Vagina (tissue), 2 donors: ENCODE measurements around the gene CNTNAP4. TPM values are rescaled to one million over a fixed set of nuclear protein-coding genes. Genes with fewer than 3 reads are reported as not detected.

Source experiments
- DNase-seq, 2 donors: peaks; one replicate each; pipeline ENCODE4 v3.0.0-alpha.2; 2017; ENCODE audit errors: extremely low spot score in 2 of 2
- H3K27ac ChIP-seq: fragments of 200-600 bp; sonication (generic); one replicate; pipeline ENCODE4 v1.5.1; 2019
- H3K27me3 ChIP-seq: fragments of 200-600 bp; sonication (generic); one replicate; pipeline ENCODE4 v1.5.1; 2019
- H3K36me3 ChIP-seq, 2 donors: fragments of 200-600 bp; sonication (generic); one replicate each; pipeline ENCODE4 v1.5.1; 2017 to 2019
- H3K4me1 ChIP-seq: fragments of 200-600 bp; sonication (generic); one replicate; pipeline ENCODE4 v1.5.1; 2019
- H3K4me3 ChIP-seq, 2 donors: fragments of 200-600 bp; sonication (generic); 1 replicate in 1 of 2; 2 replicates in 1 of 2; pipeline ENCODE4 v1.5.1; 2016 to 2019
- H3K9me3 ChIP-seq: fragments of 200-600 bp; sonication (generic); one replicate; pipeline ENCODE4 v1.5.1; 2019
- CTCF ChIP-seq, 3 experiments: fragments of 450-650 bp in 2 of 3; fragments of 200-600 bp in 1 of 3; sonication (generic) in 1 of 3; IDR thresholded peaks; one replicate each; pipeline ENCODE4 v1.5.1; 2017 to 2019; ENCODE audit warnings: antibody characterized with exemption in 3 of 3, mild to moderate bottlenecking in 2 of 3, moderate library complexity in 2 of 3
- POLR2A ChIP-seq, 2 donors: fragments of 450-650 bp; IDR thresholded peaks; one replicate each; pipeline ENCODE4 v1.6.1; 2017; ENCODE audit warnings: antibody characterized with exemption in 2 of 2, mild to moderate bottlenecking in 2 of 2, moderate library complexity in 2 of 2
- POLR2AphosphoS5 ChIP-seq, 2 donors: sonication (generic); formaldehyde crosslinking; IDR thresholded peaks; one replicate each; pipeline ENCODE4 v1.9.0; 2017; ENCODE audit warnings: antibody characterized with exemption in 2 of 2, mild to moderate bottlenecking in 2 of 2, low read depth in 1 of 2; ENCODE audit not compliant: insufficient read depth in 1 of 2
- intact Hi-C: fragments of 100-400 bp; cut with DNase I; formaldehyde crosslinking; loops from one replicate; pipeline ENCODE4 v1.15.1; 2023
- total RNA-seq: library from RNA; depleted of rRNA; stranded (reverse); fragments of >200 nt; gene quantifications from one replicate; pipeline ENCODE4 v1.2.3, GENCODE V29; 2016

The CNTNAP4 gene
- 1.7 TPM for total RNA-seq

- Histone ChIP-seq H3K27me3 (no peaks in the 10 kb centered on the region), H3K4me1 (no peaks in the 10 kb centered on the region), H3K36me3 (no peaks in the 10 kb centered on the region), H3K27ac (no peak within 1 kb of the TSS), H3K4me3 (no peak within 1 kb of the TSS), H3K9me3 (no peaks in the 10 kb centered on the region)
- no peak for DNase-seq
- TF ChIP-seq POLR2A (IDR thresholded peaks at IDR 0.05) (no peak), CTCF (IDR thresholded peaks at IDR 0.05) (no peak), POLR2AphosphoS5 (IDR thresholded peaks at IDR 0.05; ENCODE audit: insufficient read depth in 1 of 2, low read depth in 1 of 2) (no peak)
- intact Hi-C loops, result no loop called here
Measured at GRCh38 chr16:76276745-76277438, at the start of gene CNTNAP4. CNTNAP4 (plus strand) TSS chr16:76277401; CDS start chr16:76277663, 262 bp downstream.

- Histone ChIP-seq H3K27me3 (no peaks in the 10 kb centered on the region), H3K9me3 (no peaks in the 10 kb centered on the region), H3K4me1 (no peaks in the 10 kb centered on the region), H3K36me3 (no peaks in the 10 kb centered on the region), H3K4me3 (no peak overlapping the region), H3K27ac (no peak overlapping the region)
- intact Hi-C loops, result no loop called here
- DNase-seq, result no peak
- no peak for TF ChIP-seq POLR2AphosphoS5 (IDR thresholded peaks at IDR 0.05; ENCODE audit: insufficient read depth in 1 of 2, low read depth in 1 of 2)
- TF ChIP-seq POLR2A (IDR thresholded peaks at IDR 0.05), result no peak
- TF ChIP-seq CTCF (IDR thresholded peaks at IDR 0.05), result no peak
Measured at GRCh38 chr16:76228546-76229146, 48.6 kb upstream of the CNTNAP4 start.

GRCh38 chr16:76232704-76233103 lies 44.5 kb upstream of the CNTNAP4 start:
- Histone ChIP-seq H3K4me1 (no peaks in the 10 kb centered on the region), H3K36me3 (no peaks in the 10 kb centered on the region), H3K27ac (no peak overlapping the region), H3K4me3 (no peak overlapping the region), H3K9me3 (no peaks in the 10 kb centered on the region), H3K27me3 (no peaks in the 10 kb centered on the region)
- no peak for TF ChIP-seq CTCF (IDR thresholded peaks at IDR 0.05)
- TF ChIP-seq POLR2A (IDR thresholded peaks at IDR 0.05), result no peak
- TF ChIP-seq POLR2AphosphoS5 (IDR thresholded peaks at IDR 0.05; ENCODE audit: insufficient read depth in 1 of 2, low read depth in 1 of 2), result no peak
- intact Hi-C loops, result no loop called here
- no peak for DNase-seq

GRCh38 chr16:76235025-76235424 lies 42.2 kb upstream of the CNTNAP4 start:
- Histone ChIP-seq H3K9me3 (no peaks in the 10 kb centered on the region), H3K36me3 (no peaks in the 10 kb centered on the region), H3K27me3 (no peaks in the 10 kb centered on the region), H3K27ac (no peak overlapping the region), H3K4me1 (no peaks in the 10 kb centered on the region), H3K4me3 (no peak overlapping the region)
- no peak for TF ChIP-seq POLR2A (IDR thresholded peaks at IDR 0.05)
- TF ChIP-seq CTCF (IDR thresholded peaks at IDR 0.05), result no peak
- TF ChIP-seq POLR2AphosphoS5 (IDR thresholded peaks at IDR 0.05; ENCODE audit: insufficient read depth in 1 of 2, low read depth in 1 of 2), result no peak
- intact Hi-C loops, result no loop called here
- DNase-seq, result no peak

GRCh38 chr16:76235426-76235825 lies 41.8 kb upstream of the CNTNAP4 start:
- H3K4me1 ChIP-seq, result no peaks in the 10 kb centered on the region
- no peaks in the 10 kb centered on the region for H3K9me3 ChIP-seq
- no peak for DNase-seq
- no peaks in the 10 kb centered on the region for H3K36me3 ChIP-seq
- H3K27me3 ChIP-seq, result no peaks in the 10 kb centered on the region
- H3K4me3 ChIP-seq, result no peak overlapping the region
- TF ChIP-seq POLR2A (IDR thresholded peaks at IDR 0.05), result no peak
- TF ChIP-seq CTCF (IDR thresholded peaks at IDR 0.05), result no peak
- TF ChIP-seq POLR2AphosphoS5 (IDR thresholded peaks at IDR 0.05; ENCODE audit: insufficient read depth in 1 of 2, low read depth in 1 of 2), result no peak
- intact Hi-C loops, result no loop called here
- H3K27ac ChIP-seq, result no peak overlapping the region
